H1 (cell line): Measurements from ENCODE around the gene DNAJB1. TPM values are rescaled to one million over a fixed set of nuclear protein-coding genes. Genes with fewer than 3 reads are reported as not detected.

ENCODE experiments used
- CHD1 ChIP-seq: IDR thresholded peaks from 2 replicates; pipeline ENCODE4 v1.6.1; 2012; ENCODE audit warnings: low read depth, low read length, improper control_type of control experiment
- CHD2 ChIP-seq: IDR thresholded peaks from 2 replicates; pipeline ENCODE4 v1.6.1; 2012; ENCODE audit warnings: low read length, improper control_type of control experiment
- CREB1 ChIP-seq: IDR thresholded peaks from 2 replicates; pipeline ENCODE4 v1.6.1; 2012; ENCODE audit warnings: inconsistent platforms
- CTBP2 ChIP-seq: IDR thresholded peaks from 2 replicates; pipeline ENCODE4 v1.7.0; 2011; ENCODE audit warnings: borderline replicate concordance, mild to moderate bottlenecking, moderate library complexity, mixed read lengths, low read length; ENCODE audit not compliant: insufficient read depth, insufficient read length
- GABPA ChIP-seq: IDR thresholded peaks from 2 replicates; pipeline ENCODE4 v1.6.1; 2011; ENCODE audit warnings: mild to moderate bottlenecking, low read length, moderate library complexity, borderline replicate concordance; ENCODE audit not compliant: insufficient read depth
- HDAC6 ChIP-seq: IDR thresholded peaks from one replicate; pipeline ENCODE4 v1.7.1; 2012; ENCODE audit warnings: low read depth, mild to moderate bottlenecking, inconsistent platforms, low read length, moderate library complexity
- POLR2AphosphoS5 ChIP-seq: IDR thresholded peaks from 2 replicates; pipeline ENCODE4 v1.6.1; 2011; ENCODE audit warnings: low read depth, low read length
- RXRA ChIP-seq: IDR thresholded peaks from 2 replicates; pipeline ENCODE4 v1.6.1; 2011; ENCODE audit warnings: low read depth, mild to moderate bottlenecking, low read length, moderate library complexity; ENCODE audit not compliant: insufficient read depth
- SAP30 ChIP-seq: fragments of 300-600 bp; sonication (generic); IDR thresholded peaks from 2 replicates; pipeline ENCODE4 v1.7.1; 2012; ENCODE audit warnings: low read length, moderate library complexity, mild to moderate bottlenecking, inconsistent platforms; ENCODE audit not compliant: insufficient read depth, insufficient replicate concordance
- SIN3A ChIP-seq, 2 experiments: IDR thresholded peaks in 1 of 2; conservative IDR thresholded peaks in 1 of 2; 2 replicates each; pipeline ENCODE4 v1.6.1; 2011 to 2012; ENCODE audit warnings: low read length in 2 of 2, improper control_type of control experiment in 1 of 2, low read depth in 1 of 2, mild to moderate bottlenecking in 1 of 2
- SIX5 ChIP-seq: IDR thresholded peaks from 2 replicates; pipeline ENCODE4 v1.6.1; 2011; ENCODE audit warnings: mild to moderate bottlenecking, low read depth, low read length
- ZNF274 ChIP-seq: IDR thresholded peaks from 2 replicates; pipeline ENCODE4 v1.7.0; 2012; ENCODE audit warnings: low read length, borderline replicate concordance; ENCODE audit errors: extremely low read depth
- polyA plus RNA-seq, 7 experiments: library from polyadenylated mRNA; depleted of rRNA in 3 of 7; stranded (reverse) in 5 of 7; unstranded in 2 of 7; fragments of >200 nt in 5 of 7; fragments of 200-250 nt in 2 of 7; gene quantifications; 1 replicate in 5 of 7; 2 replicates in 1 of 7; 4 replicates in 1 of 7; pipeline versions ENCODE4 v1.2.1 to v1.2.3, GENCODE V29; 2011 to 2013; ENCODE audit warnings: missing spikeins in 2 of 7, mixed read lengths in 2 of 7
- total RNA-seq: library from RNA; stranded (reverse); fragmentation: NEBNext Ultra II Directional; extraction: Animal tissue kit (Norgen Biotek cat#: 25700); gene quantifications from 2 replicates; pipeline ENCODE4 v1.2.1, GENCODE V29; 2021

DNAJB1 gene
- total and polyA plus RNA-seq, 2 of the 8 experiments (the other 6 are each of a cell fraction or from before 2014, with no cell fraction given), result 62.9 to 64.3 TPM

- TF ChIP-seq CTBP2 (no peak), ZNF274 (no peak), CREB1 (no peak), POLR2AphosphoS5 (no peak), GABPA (no peak), SAP30 (no peak), CHD1 (no peak), CHD2 (no peak), SIX5 (no peak), SIN3A (conservative IDR thresholded peaks at IDR 0.05 in 1 of 2, IDR thresholded peaks at IDR 0.05 in 1 of 2; ENCODE audit: low read depth in 1 of 2, low read length in 2 of 2) (no peak), HDAC6 (no peak), RXRA (no peak)
- TF ChIP-seq, all 59 proteins: peak for 0
These were observed 7.6 kb downstream of the DNAJB1 start (continued) for GRCh38 chr19:14510311-14511228.
